H4 (cell line): ENCODE measurements around the gene SLC22A17. TPM values are rescaled to one million over a fixed set of nuclear protein-coding genes. Genes with fewer than 3 reads are reported as not detected.
"Not testable (repeated sequence)": the region's sequence is repeated elsewhere in the genome, so short reads cannot be mapped to it uniquely, and the experiment has no call there.

Experiments
- DNase-seq: peaks from one replicate; pipeline ENCODE4 v3.0.0-alpha.2; 2015; ENCODE audit warnings: low spot score
- total RNA-seq: library from RNA; depleted of rRNA; stranded (reverse); fragments of >200 nt; shearing (Covaris generic); gene quantifications from 2 replicates; pipeline ENCODE4 v1.2.3, GENCODE V29; 2014

Gene SLC22A17
- total RNA-seq, 1 experiment from 2014 or later, result 4.6 TPM

DNA sequence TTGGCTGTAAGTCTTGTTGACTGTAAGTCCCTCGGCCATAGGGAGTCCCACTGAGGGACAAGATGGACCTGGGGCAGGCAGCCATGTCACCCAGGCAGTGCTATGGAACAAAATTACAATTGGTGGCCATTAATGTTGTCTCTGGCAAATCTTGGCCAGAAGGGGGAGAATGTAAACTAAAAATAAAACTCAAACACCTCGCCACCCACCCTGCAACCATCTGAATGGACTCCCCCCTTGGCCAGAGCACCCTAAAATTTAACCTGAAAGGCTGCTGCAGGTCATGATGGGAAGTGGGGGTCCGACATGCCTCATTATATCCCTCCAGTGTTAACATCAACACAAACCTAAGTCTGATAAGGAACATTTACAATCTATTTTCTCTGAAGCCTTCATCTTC lies 8.2 kb downstream of the SLC22A17 start:
- DNase-seq, result no peak

DNA sequence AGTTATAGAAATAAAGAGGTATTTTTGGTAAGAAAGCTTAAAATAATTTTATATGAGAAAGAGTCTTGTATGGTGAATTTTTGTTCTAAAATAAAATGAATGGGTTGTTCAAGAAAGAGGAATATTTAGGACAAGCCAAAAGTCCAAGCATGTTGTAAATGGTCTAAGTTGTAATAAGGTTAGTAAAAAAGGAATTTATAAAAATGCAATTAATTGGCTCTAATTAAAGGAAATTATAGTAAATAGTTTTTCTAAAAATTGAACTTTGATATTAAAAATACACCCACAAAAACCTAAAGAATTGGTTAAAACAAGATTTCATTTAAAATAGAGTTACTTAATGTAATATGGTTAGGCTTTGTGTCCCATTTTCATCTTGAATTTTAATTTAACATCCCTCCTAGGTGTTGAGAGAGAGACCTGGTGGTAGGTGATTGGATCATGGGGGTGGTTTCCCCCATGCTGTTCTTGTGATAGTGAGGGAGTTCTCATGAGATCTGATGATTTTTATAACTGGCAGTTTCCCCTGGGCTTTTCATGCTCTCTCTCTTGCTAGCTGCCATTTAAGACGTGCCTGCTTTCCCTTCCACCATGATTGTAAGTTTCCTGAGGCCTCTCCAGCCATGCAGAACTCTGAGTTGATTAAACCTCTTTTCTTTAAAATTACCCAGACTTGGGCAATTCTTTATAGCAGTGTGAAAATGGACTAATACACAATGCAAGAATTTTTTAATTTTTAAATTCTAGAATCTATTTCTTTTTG lies 13.0 kb downstream of the SLC22A17 start:
- DNase-seq, result no peak

DNA sequence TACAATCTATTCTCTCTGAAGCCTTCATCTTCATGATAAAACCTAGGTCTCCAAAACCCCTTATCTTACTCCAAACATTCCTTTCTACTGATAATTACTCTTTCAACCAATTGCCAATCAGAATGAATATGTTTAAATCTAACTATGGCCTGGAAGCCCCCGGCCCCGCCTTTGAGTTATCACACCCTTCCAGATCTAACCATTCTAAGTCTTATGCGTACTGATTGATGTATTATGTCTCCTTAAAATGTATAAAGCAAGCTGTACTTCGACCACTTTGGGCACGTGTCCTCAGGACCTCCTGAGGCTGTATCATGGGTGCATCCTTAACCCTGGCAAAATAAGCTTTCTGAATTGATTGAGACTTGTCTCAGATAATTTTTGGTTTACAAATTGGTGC lies 17.1 kb downstream of the SLC22A17 start:
- DNase-seq, result no peak

DNA sequence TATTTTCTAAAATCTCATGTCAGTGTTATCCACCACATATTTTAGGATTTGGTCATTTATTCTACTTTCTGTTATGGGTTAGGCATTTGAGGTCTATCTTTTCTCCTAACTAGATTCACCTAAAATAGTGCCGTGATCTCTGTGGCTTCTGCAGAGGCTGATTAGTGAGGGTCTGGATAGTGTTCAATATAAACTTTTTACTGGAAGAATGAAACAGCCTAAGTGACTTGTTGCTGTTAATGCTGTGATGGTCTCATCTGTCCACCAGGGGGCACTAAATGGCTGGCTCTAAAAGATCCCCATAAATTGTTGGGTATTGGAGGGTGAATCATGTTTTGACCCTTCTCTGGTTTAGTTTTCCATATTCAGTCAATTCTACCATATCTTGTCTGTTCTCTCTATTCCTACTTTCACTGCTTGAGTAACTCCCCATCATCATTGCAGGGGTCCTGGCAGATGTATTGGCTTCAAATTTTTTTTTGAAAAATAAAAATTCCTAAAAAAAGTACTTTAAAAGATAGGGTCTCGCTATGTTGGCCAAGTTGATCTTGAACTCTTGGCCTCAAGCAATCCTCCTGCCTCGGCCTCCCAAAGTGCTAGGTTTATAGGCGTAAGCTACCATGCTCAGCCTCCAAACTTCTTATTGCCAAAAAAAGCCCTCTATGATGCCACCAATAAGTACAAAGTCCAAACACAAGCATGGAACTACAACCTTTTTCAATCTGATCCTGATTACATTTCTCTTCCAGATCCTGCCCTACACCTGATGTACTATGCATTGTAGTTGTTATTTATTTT lies 24.5 kb downstream of the SLC22A17 start:
- DNase-seq, result peak; percentile 52

DNA sequence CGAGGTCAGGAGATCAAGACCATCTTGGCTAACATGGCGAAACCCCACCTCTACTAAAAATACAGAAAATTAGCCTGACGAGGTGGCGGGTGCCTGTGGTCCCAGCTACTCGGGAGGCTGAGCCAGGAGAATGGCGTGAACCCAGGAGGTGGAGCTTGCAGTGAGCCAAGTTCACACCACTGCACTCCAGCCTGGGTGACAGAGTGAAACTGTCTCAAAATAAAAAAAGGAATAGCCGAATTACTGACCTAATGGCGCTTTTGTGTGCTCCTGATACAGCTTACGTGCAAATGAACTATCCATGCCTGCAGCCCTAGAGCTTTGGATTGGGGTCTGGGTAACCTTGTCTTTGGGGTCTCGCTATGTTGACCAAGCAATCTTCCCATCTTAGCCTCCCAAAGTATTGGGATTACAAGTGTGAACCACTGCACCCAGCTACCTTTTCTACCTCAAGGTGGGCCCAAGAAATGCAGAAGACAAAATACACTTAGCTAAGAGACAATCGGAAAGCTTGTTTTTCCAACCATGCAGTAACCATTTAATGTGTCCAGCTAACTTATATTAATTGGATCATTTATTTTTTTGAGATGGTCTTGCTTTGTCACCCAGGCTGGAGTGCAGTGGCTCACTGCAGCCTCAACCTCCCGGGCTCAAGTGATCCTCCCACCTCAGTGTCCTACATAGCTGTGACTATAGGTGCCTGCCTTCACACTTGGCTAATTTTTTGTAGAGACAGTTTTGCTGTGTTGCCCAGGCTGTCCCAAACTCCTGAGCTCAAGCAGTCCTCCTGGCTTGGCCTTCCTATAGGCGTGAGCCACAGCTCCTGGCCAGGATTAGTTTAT lies 26.0 kb downstream of the SLC22A17 start:
- no peak for DNase-seq

DNA sequence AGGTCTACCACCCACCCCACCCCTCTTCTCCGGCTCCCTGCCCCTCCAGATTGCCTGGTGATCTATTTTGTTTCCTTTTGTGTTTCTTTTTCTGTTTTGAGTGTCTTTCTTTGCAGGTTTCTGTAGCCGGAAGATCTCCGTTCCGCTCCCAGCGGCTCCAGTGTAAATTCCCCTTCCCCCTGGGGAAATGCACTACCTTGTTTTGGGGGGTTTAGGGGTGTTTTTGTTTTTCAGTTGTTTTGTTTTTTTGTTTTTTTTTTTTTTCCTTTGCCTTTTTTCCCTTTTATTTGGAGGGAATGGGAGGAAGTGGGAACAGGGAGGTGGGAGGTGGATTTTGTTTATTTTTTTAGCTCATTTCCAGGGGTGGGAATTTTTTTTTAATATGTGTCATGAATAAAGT lies 26.9 kb downstream of the SLC22A17 start:
- not testable (repeated sequence) for DNase-seq

DNA sequence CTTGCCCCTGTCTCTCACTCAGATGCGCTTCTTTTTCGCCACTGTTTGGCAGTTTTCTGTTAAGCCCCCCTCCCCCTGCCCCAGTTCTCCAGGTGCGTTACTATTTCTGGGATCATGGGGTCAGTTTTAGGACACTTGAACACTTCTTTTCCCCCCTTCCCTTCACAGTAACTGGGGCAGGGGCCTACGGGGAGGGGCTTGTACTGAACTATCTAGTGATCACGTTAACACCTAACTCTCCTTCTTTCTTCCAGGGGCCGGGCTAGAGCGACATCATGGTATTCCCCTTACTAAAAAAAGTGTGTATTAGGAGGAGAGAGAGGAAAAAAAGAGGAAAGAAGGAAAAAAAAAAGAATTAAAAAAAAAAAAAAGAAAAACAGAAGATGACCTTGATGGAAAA lies 27.7 kb downstream of the SLC22A17 start:
- no peak for DNase-seq

DNA sequence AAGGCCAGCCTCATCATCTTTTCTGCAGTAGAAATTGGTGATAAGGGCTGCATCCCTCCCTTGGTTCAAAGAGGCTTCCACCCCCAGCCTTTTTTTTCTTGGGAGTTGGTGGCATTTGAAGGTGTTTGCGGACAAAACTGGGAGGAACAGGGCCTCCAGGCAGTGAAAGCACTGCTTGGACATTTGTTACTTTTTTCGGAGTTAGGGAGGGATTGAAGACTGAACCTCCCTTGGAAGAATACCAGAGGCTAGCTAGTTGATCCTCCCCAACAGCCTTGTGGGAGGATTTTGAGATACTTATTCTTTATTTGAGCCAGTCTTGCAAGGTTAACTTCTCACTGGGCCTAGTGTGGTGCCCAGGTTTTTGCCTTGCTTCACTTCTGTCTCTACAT lies 28.2 kb downstream of the SLC22A17 start:
- no peak for DNase-seq

DNA sequence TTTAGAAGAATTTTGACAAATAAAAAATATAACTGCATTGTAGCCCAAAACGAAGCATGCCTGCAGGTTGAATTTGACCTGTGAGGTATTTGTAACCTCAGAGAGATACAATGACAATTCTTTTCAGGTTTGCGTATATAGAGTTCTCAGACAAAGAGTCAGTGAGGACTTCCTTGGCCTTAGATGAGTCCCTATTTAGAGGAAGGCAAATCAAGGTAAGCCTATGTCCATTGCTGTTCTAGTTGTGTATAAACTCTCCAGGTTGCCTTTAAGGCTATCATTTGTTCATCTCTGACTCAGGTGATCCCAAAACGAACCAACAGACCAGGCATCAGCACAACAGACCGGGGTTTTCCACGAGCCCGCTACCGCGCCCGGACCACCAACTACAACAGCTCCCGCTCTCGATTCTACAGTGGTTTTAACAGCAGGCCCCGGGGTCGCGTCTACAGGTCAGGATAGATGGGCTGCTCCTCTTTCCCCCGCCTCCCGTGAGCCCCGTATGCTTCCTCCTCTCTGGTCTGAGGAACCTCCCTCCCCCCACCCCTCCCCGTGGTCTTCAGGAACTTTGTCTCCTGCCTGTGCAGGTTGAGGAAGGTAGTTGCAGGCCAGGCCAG lies 28.7 kb downstream of the SLC22A17 start:
- no peak for DNase-seq

DNA sequence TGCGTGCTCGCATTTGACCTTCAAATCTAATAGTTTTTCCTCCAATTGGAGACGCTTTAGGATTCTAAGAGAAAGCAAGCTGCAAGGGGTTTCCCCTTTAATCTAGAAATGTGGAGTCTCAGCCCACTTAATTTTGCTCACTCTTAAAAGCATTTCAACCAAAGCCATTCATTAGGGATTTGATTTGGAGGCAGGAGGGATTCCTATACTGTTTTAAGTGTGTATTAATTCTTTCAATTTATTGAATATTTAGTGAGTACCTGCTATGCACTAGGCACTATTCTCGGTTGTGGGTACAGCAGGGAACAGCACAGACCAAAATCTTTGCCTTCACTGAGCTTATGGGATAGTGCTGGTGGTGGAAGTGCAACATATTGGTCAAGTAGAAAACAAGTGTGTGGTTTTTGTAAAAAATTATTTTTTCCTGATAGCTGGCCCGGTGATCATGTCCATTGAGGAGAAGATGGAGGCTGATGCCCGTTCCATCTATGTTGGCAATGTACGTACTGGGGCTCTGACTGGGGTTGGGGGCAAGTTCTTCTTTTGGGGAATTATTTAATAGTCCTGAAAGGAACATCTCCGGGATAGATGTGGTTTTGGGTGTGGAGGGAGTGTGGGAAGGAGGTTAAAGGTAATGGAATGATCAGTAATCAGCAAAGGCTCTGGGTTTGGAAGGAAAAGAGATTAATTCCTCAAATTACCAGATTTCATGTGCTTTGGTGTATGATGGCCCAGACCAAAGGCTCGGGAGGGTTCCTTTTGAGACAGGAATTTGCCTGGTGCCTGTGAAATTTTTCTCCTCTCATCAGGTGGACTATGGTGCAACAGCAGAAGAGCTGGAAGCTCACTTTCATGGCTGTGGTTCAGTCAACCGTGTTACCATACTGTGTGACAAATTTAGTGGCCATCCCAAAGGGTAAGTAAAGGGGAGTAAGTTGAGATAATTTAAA lies 29.8 kb downstream of the SLC22A17 start:
- no peak for DNase-seq

DNA sequence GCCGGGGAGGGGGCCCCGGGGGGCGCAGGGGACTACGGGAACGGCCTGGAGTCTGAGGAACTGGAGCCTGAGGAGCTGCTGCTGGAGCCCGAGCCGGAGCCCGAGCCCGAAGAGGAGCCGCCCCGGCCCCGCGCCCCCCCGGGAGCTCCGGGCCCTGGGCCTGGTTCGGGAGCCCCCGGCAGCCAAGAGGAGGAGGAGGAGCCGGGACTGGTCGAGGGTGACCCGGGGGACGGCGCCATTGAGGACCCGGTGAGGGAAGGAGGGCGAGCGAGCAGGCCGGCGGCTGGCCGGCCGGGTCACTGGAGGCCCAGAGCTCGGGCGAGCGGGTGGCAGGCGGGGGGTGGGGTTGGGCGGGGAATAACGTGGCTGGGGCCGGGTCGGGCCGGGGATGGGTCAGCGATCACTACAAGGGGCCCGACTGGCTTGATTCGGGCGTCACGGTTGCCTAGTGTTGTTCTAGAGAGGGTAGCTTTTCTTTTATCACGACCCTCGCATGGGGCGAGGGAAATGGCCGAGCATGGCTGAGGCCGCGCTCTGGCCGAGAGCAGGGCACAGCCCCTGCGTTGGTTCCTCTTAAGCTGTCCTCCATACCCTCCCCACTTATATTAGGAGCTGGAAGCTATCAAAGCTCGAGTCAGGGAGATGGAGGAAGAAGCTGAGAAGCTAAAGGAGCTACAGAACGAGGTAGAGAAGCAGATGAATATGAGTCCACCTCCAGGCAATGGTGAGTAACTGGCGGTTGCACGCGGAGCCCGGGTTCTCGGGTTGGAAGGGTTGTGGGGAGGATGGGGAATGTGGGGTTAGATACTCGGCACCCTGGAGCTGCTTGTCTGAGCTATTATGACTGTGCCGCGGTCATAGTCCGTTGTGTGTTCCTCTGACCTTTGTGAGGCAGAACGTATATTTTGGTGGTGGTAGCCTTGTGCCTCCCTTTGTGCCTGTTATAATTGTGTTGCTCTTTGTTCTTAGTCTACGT lies 30.8 kb downstream of the SLC22A17 start:
- no peak for DNase-seq

DNA sequence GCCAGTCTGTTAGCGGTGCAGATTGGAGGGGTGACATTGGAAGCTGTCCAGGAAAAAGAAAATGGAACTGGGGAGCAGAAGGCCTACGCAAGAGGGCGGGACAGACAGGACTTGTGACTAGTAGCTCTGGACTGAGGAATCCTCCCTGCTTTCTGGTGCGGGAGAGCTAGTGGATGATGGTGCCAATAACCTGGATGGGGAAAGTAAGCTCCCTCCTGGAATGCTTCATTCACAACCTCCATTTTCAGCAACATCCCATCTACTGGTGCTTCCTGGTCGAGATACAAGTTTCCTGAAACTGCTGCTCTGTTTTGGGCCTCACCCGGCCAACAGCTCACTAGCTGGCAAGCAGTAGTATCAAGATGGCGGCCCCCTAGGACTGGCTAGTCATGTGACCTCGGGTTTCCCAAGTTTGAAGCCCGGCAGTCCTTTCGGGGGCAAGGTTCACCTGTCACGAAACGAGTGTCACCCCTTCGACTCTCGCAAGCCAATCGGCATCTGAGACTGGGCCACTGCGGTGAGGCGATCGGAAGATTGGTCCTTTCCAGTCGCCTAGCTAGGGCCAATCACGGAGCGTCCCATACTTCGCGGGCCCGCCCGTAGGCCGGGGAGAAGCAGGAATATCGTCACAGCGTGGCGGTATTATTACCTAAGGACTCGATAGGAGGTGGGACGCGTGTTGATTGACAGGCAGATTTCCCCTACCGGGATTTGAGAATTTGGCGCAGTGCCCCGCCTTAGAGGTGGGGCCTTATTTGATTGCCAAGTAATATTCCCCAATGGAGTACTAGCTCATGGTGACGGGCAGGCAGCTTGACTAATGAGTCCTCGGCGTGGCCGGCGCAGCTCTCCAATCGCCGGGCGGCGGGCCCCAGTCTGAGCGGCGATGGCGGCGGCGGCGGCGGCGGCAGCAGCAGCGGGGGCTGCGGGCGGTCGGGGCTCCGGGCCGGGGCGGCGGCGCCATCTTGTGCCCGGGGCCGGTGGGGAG lies 31.8 kb downstream of the SLC22A17 start, which contains the start of gene PABPN1:
Gene PABPN1, plus strand, starts transcription at position 874 of the 988 bp plus-strand sequence. Its CDS starts 13 bp downstream, at position 887.
- DNase-seq, result peak; percentile 99

DNA sequence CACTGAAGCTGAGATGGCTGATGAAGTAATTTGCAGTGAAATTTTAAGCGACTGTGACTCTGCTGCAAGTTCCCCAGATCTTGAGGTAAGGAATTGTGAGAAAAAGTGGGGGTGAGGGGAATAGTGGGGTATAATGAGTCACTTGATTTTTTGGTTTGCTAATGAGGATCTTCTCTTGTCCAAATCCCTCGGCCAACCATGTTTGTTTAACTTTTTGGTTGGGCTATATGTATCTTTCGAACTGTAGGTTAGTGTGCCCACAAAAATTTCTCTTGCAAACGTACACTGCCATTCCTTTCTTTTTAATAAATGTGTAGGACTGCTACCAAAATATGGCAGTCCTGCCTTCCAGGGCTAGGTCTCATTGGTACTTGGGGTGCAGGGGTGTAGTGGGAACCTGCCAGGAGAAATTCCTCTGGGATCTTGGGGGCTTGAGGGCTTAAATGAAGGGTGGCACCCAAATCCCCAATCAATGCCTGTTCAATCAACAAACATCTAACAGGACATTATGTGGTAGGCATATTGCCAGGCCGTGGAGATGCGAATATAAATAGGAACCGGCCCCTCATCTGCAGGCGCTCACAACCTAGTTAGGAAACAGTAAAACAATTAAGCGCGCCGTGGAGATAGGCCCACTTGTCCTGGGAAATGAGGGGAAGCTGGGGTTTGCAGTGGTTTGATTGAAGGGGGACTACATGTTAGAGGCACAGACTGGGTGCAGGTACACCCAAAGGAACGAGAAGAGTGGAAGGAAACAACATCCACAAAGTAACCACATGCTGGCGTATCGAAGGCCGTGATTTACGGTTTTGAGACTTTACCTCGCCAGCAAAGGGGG lies 32.7 kb downstream of the SLC22A17 start:
- no peak for DNase-seq

DNA sequence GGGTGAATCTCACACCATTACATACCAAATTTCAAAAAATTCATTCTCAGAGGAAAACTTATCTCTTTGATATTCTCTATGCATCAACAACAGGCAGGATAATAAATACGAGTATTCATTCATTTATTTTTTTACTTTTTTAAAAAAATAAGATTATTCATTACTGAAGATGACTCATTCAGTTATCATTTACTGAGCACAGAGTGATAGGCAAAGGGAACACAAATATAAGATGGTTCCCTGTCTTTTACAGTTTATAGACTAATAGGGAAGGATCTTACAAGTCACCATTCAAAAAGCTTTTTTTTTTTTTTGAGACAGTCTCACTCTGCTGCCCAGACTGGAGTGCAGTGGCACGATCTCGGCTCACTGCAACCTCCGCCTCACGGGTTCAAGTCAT lies 36.4 kb downstream of the SLC22A17 start:
- DNase-seq, result no peak

DNA sequence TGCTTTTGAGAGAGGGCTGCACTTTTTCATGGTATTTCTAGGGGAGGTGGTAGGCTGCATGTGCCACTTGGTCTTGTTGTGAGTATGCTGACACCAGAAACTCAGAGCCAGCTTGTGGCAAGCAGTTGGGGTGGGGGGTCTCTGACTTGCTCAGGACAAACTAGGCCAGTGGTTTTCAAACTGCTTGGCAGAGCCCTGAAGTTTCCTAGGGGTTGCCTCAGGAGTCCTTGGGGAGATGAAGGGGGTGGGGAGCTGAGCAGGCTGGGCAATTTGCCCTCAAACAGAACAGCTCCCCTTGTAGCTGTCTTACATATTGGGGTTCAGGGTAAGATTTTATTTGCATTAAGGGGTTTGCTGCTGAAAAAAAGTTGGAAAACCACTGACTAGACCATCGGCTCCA lies 42.1 kb downstream of the SLC22A17 start:
- no peak for DNase-seq

DNA sequence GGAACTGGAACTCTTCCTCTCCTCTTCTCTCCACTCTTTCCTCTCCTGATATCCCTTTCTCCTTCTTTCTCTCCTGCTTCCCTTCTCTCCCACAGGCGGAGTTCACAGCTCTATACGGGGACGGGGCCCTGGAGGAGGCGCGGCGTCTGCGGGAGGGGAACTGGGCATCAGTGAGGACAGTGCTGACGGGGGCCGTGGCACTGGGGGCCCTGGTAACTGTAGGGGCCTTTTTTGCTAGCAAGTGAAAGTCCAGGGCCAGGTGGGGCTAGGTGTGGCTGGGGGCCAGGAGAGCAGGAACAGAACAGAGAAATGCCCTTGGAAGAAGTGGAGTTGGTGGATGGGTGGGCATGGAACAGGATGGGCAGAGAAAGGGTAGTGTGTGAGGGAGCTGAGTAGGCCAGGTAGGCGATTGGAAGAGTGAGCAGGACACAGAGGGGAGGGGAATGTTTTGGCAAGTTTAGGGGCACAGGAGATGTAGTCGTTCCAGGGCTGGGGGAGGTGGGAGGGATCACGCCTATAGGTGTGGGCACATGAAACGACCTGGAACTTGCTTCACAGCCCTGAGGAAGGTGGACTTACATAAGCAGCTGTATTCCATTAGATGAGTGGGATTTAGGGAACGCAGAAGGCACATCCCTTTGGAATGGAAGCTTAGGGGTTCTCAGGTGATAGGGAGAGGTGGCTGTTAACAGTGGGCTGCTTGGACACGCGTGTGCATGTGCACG lies 43.8 kb downstream of the SLC22A17 start:
- no peak for DNase-seq
